Measurements from ENCODE around the gene ETS2. TPM values are rescaled to one million over a fixed set of nuclear protein-coding genes. Genes with fewer than 3 reads are reported as not detected.

The ETS2 gene
- total RNA-seq, 1 donor from 2014 or later: 13.6 TPM

GRCh38 chr21:38852708-38853107 lies 47.0 kb downstream of the ETS2 start:
- no peak for TF ChIP-seq CTCF (IDR thresholded peaks at IDR 0.05)
- Mint-ChIP-seq H3K27me3 (ENCODE audit: low read depth) (no peaks in the 10 kb centered on the region), H3K9me3 (ENCODE audit: low read depth) (no peaks in the 10 kb centered on the region), H3K4me3 (ENCODE audit: unreplicated experiment) (no peak overlapping the region), H3K27ac (ENCODE audit: unreplicated experiment) (peak overlapping the region; percentile 3), H3K36me3 (ENCODE audit: low read depth) (peaks cover 2% of the 10 kb centered on the region), H3K4me1 (ENCODE audit: low read depth) (peaks cover 40% of the 10 kb centered on the region)
- DNase-seq (ENCODE audit: low spot score): no peak

- Mint-ChIP-seq H3K4me3 (ENCODE audit: unreplicated experiment) (no peak overlapping the region), H3K27me3 (ENCODE audit: low read depth) (no peaks in the 10 kb centered on the region), H3K36me3 (ENCODE audit: low read depth) (peaks cover 2% of the 10 kb centered on the region), H3K4me1 (ENCODE audit: low read depth) (peaks cover 32% of the 10 kb centered on the region), H3K27ac (ENCODE audit: unreplicated experiment) (no peak overlapping the region), H3K9me3 (ENCODE audit: low read depth) (no peaks in the 10 kb centered on the region)
- TF ChIP-seq CTCF (IDR thresholded peaks at IDR 0.05): no peak
- DNase-seq (ENCODE audit: low spot score): no peak
Observed at GRCh38 chr21:38853421-38853919, 47.7 kb downstream of the ETS2 start.

GRCh38 chr21:38857152-38857825 lies 51.6 kb downstream of the ETS2 start:
- H3K36me3 Mint-ChIP-seq (ENCODE audit: low read depth): no peaks in the 10 kb centered on the region
- H3K4me1 Mint-ChIP-seq (ENCODE audit: low read depth): peaks cover 15% of the 10 kb centered on the region
- H3K27me3 Mint-ChIP-seq (ENCODE audit: low read depth): peaks cover 5% of the 10 kb centered on the region
- TF ChIP-seq CTCF (IDR thresholded peaks at IDR 0.05): no peak
- DNase-seq (ENCODE audit: low spot score): no peak
- H3K4me3 Mint-ChIP-seq (ENCODE audit: unreplicated experiment): no peak overlapping the region
- no peaks in the 10 kb centered on the region for H3K9me3 Mint-ChIP-seq (ENCODE audit: low read depth)
- no peak overlapping the region for H3K27ac Mint-ChIP-seq (ENCODE audit: unreplicated experiment)

GRCh38 chr21:38858026-38858811 lies 52.5 kb downstream of the ETS2 start:
- Mint-ChIP-seq H3K27ac (ENCODE audit: unreplicated experiment) (no peak overlapping the region), H3K9me3 (ENCODE audit: low read depth) (no peaks in the 10 kb centered on the region), H3K36me3 (ENCODE audit: low read depth) (no peaks in the 10 kb centered on the region), H3K27me3 (ENCODE audit: low read depth) (peaks cover 5% of the 10 kb centered on the region), H3K4me3 (ENCODE audit: unreplicated experiment) (no peak overlapping the region), H3K4me1 (ENCODE audit: low read depth) (peaks cover 8% of the 10 kb centered on the region)
- DNase-seq (ENCODE audit: low spot score): no peak
- TF ChIP-seq CTCF (IDR thresholded peaks at IDR 0.05): no peak

- H3K27ac Mint-ChIP-seq (ENCODE audit: unreplicated experiment): no peak overlapping the region
- peaks cover 2% of the 10 kb centered on the region for H3K4me1 Mint-ChIP-seq (ENCODE audit: low read depth)
- DNase-seq (ENCODE audit: low spot score): no peak
- peaks cover 5% of the 10 kb centered on the region for H3K27me3 Mint-ChIP-seq (ENCODE audit: low read depth)
- no peaks in the 10 kb centered on the region for H3K9me3 Mint-ChIP-seq (ENCODE audit: low read depth)
- no peak for TF ChIP-seq CTCF (IDR thresholded peaks at IDR 0.05)
- H3K4me3 Mint-ChIP-seq (ENCODE audit: unreplicated experiment): no peak overlapping the region
- no peaks in the 10 kb centered on the region for H3K36me3 Mint-ChIP-seq (ENCODE audit: low read depth)
Observed at GRCh38 chr21:38858812-38859205, 53.1 kb downstream of the ETS2 start.

Data from chondrocyte (in vitro differentiated cells).